GM18909 (cell line): ENCODE measurements around the gene RBMS1.
A peak's percentile ranks its signal among the peaks of the same experiment; 100 is the strongest.
"Not testable (repeated sequence)": the region's sequence is repeated elsewhere in the genome, so short reads cannot be mapped to it uniquely, and the experiment has no call there.

ENCODE experiments used
- ATAC-seq: cut with Tn5 transposase; IDR thresholded peaks from one replicate; pipeline ENCODE4 v1.9.1; 2021; ENCODE audit warnings: mild to moderate bottlenecking; ENCODE audit not compliant: unreplicated experiment, poor library complexity

Gene RBMS1

GRCh38 chr2:160502478-160502877 lies 8.9 kb upstream of the RBMS1 start:
- ATAC-seq = no peak

GRCh38 chr2:160501370-160501769 lies 7.8 kb upstream of the RBMS1 start:
- ATAC-seq = no peak

- ATAC-seq = no peak
These were observed 6.3 kb upstream of the RBMS1 start for GRCh38 chr2:160499865-160500264.

GRCh38 chr2:160498137-160498536 lies 4.5 kb upstream of the RBMS1 start:
- no peak for ATAC-seq

- no peak for ATAC-seq
These were observed 616 bp upstream of the RBMS1 start for GRCh38 chr2:160494201-160494644.

GRCh38 chr2:160492401-160493226 lies 993 bp downstream of the RBMS1 start:
- peak; percentile 36 for ATAC-seq

- no peak for ATAC-seq
These were observed 1.7 kb downstream of the RBMS1 start for GRCh38 chr2:160491911-160492371.

GRCh38 chr2:160490733-160491685 lies 2.6 kb downstream of the RBMS1 start:
- no peak for ATAC-seq

GRCh38 chr2:160489111-160489510 lies 4.5 kb downstream of the RBMS1 start:
- no peak for ATAC-seq

- ATAC-seq = not testable (repeated sequence)
These were observed 5.3 kb downstream of the RBMS1 start for GRCh38 chr2:160488289-160488688.

GRCh38 chr2:160486341-160486740 lies 7.3 kb downstream of the RBMS1 start:
- ATAC-seq = no peak

- ATAC-seq = no peak
These were observed 8.6 kb downstream of the RBMS1 start for GRCh38 chr2:160484859-160485520.

GRCh38 chr2:160482673-160483072 lies 10.9 kb downstream of the RBMS1 start:
- no peak for ATAC-seq

- ATAC-seq = no peak
These were observed 14.3 kb downstream of the RBMS1 start for GRCh38 chr2:160479269-160479668.

- ATAC-seq = no peak
These were observed 14.9 kb downstream of the RBMS1 start for GRCh38 chr2:160478660-160479059.

- ATAC-seq = no peak
These were observed 16.6 kb downstream of the RBMS1 start for GRCh38 chr2:160477032-160477431.

GRCh38 chr2:160474891-160475787 lies 18.5 kb downstream of the RBMS1 start:
- ATAC-seq = no peak

- no peak for ATAC-seq
These were observed 19.3 kb downstream of the RBMS1 start for GRCh38 chr2:160474319-160474645.

- ATAC-seq = no peak
These were observed 19.9 kb downstream of the RBMS1 start for GRCh38 chr2:160473468-160474318.
